GM12872 (cell line): ENCODE measurements around the gene CXCR4.

Experiments used
- CTCF ChIP-seq: IDR thresholded peaks from 3 replicates; pipeline ENCODE4 v1.5.1; 2011; ENCODE audit warnings: low read depth, mild to moderate bottlenecking, low read length, moderate library complexity; ENCODE audit not compliant: insufficient read depth

Gene CXCR4

DNA sequence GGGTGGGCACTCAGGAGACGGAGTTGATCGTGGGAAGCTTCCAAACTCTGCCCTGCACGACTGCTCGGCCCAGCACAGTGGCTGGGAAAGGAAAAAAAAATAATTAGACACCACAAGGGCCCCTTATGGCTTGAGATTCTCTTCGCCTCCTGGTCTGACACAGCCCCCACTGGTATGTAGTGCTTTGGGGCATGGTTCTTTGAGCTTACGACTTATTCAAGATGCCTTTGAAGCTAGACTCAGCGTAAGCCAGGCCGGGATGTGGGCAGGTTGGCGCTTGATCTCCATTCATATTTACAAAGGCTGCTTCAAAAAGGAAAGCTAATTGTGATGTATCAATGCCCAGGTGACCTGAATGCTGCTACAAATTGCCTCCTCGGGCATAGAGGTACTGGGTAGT lies 50.5 kb downstream of the CXCR4 start:
- no peak for TF ChIP-seq CTCF

- no peak for TF ChIP-seq CTCF
These were observed 52.0 kb downstream of the CXCR4 start for GRCh38 chr2:136065907-136066306.

DNA sequence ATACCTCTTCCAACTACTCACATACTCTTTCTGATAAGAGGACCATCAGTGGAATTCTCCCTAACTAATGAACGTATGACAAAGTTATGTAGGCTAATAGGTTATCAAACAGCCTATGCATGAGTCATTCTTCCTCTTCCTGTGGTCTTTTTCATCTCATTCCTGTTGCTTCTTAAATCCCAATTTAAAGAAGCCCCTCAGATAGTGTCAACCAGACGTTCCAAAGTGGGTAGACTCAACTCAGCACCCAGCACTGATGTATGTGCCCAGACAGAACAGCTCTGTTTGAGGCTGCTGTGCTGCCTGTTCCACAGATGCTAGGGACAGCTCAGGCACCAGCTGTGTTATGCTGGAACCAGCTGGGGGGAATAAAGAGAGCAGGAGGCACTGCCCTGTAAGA lies 52.6 kb downstream of the CXCR4 start:
- TF ChIP-seq CTCF, result no peak
